Esophagus squamous epithelium (tissue), 5 donors: ENCODE data around the gene MOB1A. TPM values are rescaled to one million over a fixed set of nuclear protein-coding genes. Genes with fewer than 3 reads are reported as not detected.
A peak's percentile ranks its signal among the peaks of the same experiment; 100 is the strongest.

ENCODE experiments used
- DNase-seq: peaks from one replicate; lab custom pipeline; 2025; lab: John Stamatoyannopoulos, UW
- H3K27ac ChIP-seq, 4 donors: fragments of 200-600 bp; sonication (generic); one replicate each; pipeline ENCODE4 v1.5.1; 2016 to 2019; ENCODE audit warnings: mild to moderate bottlenecking in 1 of 4
- H3K27me3 ChIP-seq, 4 donors: fragments of 200-600 bp; sonication (generic); 1 replicate in 3 of 4; 2 replicates in 1 of 4; pipeline versions ENCODE4 v1.5.1 to v1.6.0; 2017 to 2021; ENCODE audit warnings: antibody characterized with exemption in 1 of 4
- H3K36me3 ChIP-seq, 3 donors: fragments of 200-600 bp; sonication (generic); one replicate each; pipeline ENCODE4 v1.5.1; 2016 to 2019
- H3K4me1 ChIP-seq, 3 donors: fragments of 200-600 bp; sonication (generic); one replicate each; pipeline ENCODE4 v1.5.1; 2017 to 2019
- H3K4me3 ChIP-seq, 4 donors: fragments of 200-600 bp; sonication (generic); 1 replicate in 3 of 4; 2 replicates in 1 of 4; pipeline ENCODE4 v1.5.1; 2016 to 2019; ENCODE audit warnings: mild to moderate bottlenecking in 2 of 4, moderate library complexity in 1 of 4
- H3K9me3 ChIP-seq, 3 donors: fragments of 200-600 bp; sonication (generic); one replicate each; pipeline ENCODE4 v1.5.1; 2016 to 2019
- CTCF ChIP-seq, 6 experiments: fragments of 450-650 bp in 4 of 6; fragments of 200-600 bp in 2 of 6; sonication (generic) in 2 of 6; IDR thresholded peaks; one replicate each; pipeline ENCODE4 v1.5.1; 2016 to 2019; ENCODE audit warnings: antibody characterized with exemption in 6 of 6, mild to moderate bottlenecking in 4 of 6, moderate library complexity in 4 of 6
- POLR2A ChIP-seq, 4 donors: fragments of 450-650 bp; IDR thresholded peaks; one replicate each; pipeline ENCODE4 v1.6.1; 2017; ENCODE audit warnings: antibody characterized with exemption in 4 of 4, mild to moderate bottlenecking in 4 of 4, moderate library complexity in 3 of 4
- WGBS, 2 donors: methylation state at CpG; one replicate each; pipeline ENCODE4 v1.1.5; 2018; 5-methylcytosine and 5-hydroxymethylcytosine counted together
- intact Hi-C: fragments of 100-400 bp; cut with DNase I; formaldehyde crosslinking; loops from one replicate; pipeline ENCODE4 v1.15.0; 2022
- total RNA-seq, 4 donors: library from RNA; depleted of rRNA; stranded (reverse); fragments of >200 nt; gene quantifications; one replicate each; pipeline ENCODE4 v1.1.0, GENCODE V29; 2016
- donor health status: DM: yes; HTN: yes; CAD: no.

MOB1A gene
- 100 to 1,000 TPM in 3 of 4 donors, 10 to 100 TPM in 1; 87.9 to 125 (median 102) TPM for total RNA-seq

GRCh38 chr2:74178211-74179062 is at the start of gene MOB1A:
TSS of gene MOB1A (minus strand) at chr2:74178879. CDS start at chr2:74178674, 205 bp downstream.
- TF ChIP-seq POLR2A (IDR thresholded peaks at IDR 0.05) (peak in 3 of 4 donors; percentile 73 to 96 (median 91)), CTCF (IDR thresholded peaks at IDR 0.05) (peak in 1 of 6 experiments; percentile 41)
- H3K9me3 ChIP-seq: no peaks in the 10 kb centered on the region
- DNase-seq: peak; percentile 85
- 0% methylated on average over 17 to 20 of the region's 84 CpGs for WGBS, 2 donors
- peaks cover 14 to 52% (median 38%) of the 10 kb centered on the region in 3 donors for H3K4me1 ChIP-seq
- H3K4me3 ChIP-seq: peak within 1 kb of the TSS; percentile 79 to 100 (median 94)
- H3K27me3 ChIP-seq: no peaks in the 10 kb centered on the region
- intact Hi-C loops: no loop called here
- no peaks in the 10 kb centered on the region for H3K36me3 ChIP-seq
- H3K27ac ChIP-seq: peak within 1 kb of the TSS; percentile 96 to 99 (median 98)

DNA sequence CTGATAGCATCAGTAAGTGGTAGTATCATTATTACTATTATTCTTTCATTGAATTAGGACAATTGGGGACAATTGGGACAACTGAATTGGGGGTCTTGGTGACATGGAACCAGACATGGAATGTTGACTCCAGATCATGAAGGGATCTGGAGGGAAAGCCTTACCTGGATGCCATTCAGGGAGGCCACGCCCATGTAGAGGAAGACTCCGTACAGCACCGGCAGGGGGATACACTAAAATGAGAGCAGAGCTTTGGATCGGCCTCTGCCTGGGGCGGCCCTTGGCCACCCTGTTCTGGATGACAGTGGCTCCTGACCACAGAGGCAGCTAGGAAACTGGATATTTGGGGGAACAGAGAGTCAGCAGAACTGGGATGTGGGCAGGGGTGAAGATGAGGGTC is 49.0 kb upstream of the MOB1A start:
- intact Hi-C loops: no loop called here
- H3K27ac ChIP-seq: no peak overlapping the region
- H3K9me3 ChIP-seq: no peaks in the 10 kb centered on the region
- no peak for DNase-seq
- 86 to 89% methylated on average over 5 of the region's 5 CpGs for WGBS, 2 donors
- H3K4me3 ChIP-seq: no peak overlapping the region
- H3K4me1 ChIP-seq: peaks cover 3 to 15% (median 9%) of the 10 kb centered on the region in 3 donors
- no peaks in the 10 kb centered on the region for H3K36me3 ChIP-seq
- H3K27me3 ChIP-seq: no peaks in the 10 kb centered on the region
- no peak for TF ChIP-seq POLR2A (IDR thresholded peaks at IDR 0.05)
- no peak for TF ChIP-seq CTCF (IDR thresholded peaks at IDR 0.05)

- TF ChIP-seq POLR2A (IDR thresholded peaks at IDR 0.05) (no peak), CTCF (IDR thresholded peaks at IDR 0.05) (no peak)
- Histone ChIP-seq H3K4me1 (peaks cover 3 to 15% (median 9%) of the 10 kb centered on the region in 3 donors), H3K27ac (no peak overlapping the region), H3K27me3 (no peaks in the 10 kb centered on the region), H3K4me3 (no peak overlapping the region), H3K9me3 (no peaks in the 10 kb centered on the region), H3K36me3 (peaks cover 0 to 5% (median 0%) of the 10 kb centered on the region in 3 donors)
- intact Hi-C loops: no loop called here
- WGBS, 2 donors: 78 to 79% methylated on average over 12 to 14 of the region's 21 CpGs
- DNase-seq: no peak
These were observed 48.1 kb upstream of the MOB1A start for GRCh38 chr2:74226648-74227213.

DNA sequence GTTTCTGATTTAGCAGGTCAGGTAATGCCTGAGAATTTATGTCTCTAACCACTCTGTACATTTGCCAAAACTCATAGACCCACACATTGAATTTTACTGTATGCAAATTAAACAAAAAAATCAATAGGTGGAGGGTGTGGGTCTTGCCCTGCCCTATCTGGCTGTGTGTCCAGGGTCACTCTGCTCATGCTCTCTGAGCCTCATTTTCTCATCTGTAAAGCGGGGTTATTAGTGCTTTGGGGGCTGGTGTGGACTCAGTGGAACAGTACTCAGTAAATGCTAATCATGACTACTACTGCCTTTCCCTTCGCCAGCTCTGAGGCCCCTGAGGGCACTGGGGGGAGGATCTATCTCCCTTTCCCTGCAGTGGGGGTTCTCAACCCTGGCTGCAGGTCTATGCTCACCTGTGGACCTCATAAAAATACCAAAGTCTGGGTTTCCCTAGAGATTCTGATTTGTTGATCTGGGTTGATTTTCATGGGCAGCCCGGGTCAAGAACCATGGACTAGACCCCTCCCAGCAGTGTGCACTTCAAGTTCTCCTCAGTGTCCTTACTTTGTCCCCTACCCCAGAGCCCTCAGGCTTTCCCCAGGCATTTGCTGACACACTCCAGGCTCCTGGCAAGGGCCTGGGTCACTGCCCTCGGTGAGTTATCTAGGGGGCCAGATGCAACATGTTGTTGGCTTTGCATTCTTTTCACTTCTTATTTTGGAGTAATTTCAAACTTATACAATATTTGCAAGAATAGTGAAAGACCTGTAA is 47.2 kb upstream of the MOB1A start:
- H3K4me3 ChIP-seq: no peak overlapping the region
- peaks cover 0 to 10% (median 0%) of the 10 kb centered on the region in 3 donors for H3K36me3 ChIP-seq
- WGBS, 2 donors: 62 to 63% methylated on average over 4 of the region's 4 CpGs
- H3K4me1 ChIP-seq: peaks cover 3 to 15% (median 9%) of the 10 kb centered on the region in 3 donors
- intact Hi-C loops: no loop called here
- no peak overlapping the region for H3K27ac ChIP-seq
- H3K9me3 ChIP-seq: no peaks in the 10 kb centered on the region
- no peaks in the 10 kb centered on the region for H3K27me3 ChIP-seq
- no peak for DNase-seq
- TF ChIP-seq CTCF (IDR thresholded peaks at IDR 0.05) (no peak), POLR2A (IDR thresholded peaks at IDR 0.05) (no peak)
